Testis (tissue), 2 donors: ENCODE results near the gene RAPGEF4.

Source experiments
- CTCF ChIP-seq, 3 experiments: fragments of 450-650 bp in 2 of 3; fragments of 200-600 bp in 1 of 3; sonication (generic) in 1 of 3; IDR thresholded peaks; one replicate each; pipeline ENCODE4 v1.5.1; 2016 to 2019; ENCODE audit warnings: antibody characterized with exemption in 3 of 3, mild to moderate bottlenecking in 2 of 3, moderate library complexity in 1 of 3
- POLR2A ChIP-seq: fragments of 450-650 bp; IDR thresholded peaks from one replicate; pipeline ENCODE4 v1.6.1; 2017; ENCODE audit warnings: antibody characterized with exemption, mild to moderate bottlenecking, moderate library complexity

GRCh38 chr2:172834881-172835280, 99.2 kb downstream of the RAPGEF4 start:
- TF ChIP-seq CTCF (IDR thresholded peaks at IDR 0.05) (no peak), POLR2A (no peak)
